MM.1S (cell line): Measurements from ENCODE around the gene MAGOHB.
"Not testable (repeated sequence)": the region's sequence is repeated elsewhere in the genome, so short reads cannot be mapped to it uniquely, and the experiment has no call there.

Source experiments
- DNase-seq: peaks from one replicate; pipeline ENCODE4 v3.0.0-alpha.2; 2015
- H2AFZ ChIP-seq: fragments of 300-600 bp; sonication (generic); 2 replicates; pipeline ENCODE4 v1.6.0; 2016; ENCODE audit warnings: antibody characterized with exemption, low read length
- H3F3A ChIP-seq: fragments of 300-600 bp; sonication (generic); 2 replicates; pipeline ENCODE4 v1.6.1; 2016; ENCODE audit warnings: mild to moderate bottlenecking, antibody characterized with exemption, low read length, moderate library complexity, mixed read lengths; ENCODE audit not compliant: insufficient read depth
- H3K27ac ChIP-seq: fragments of 300-600 bp; sonication (generic); 2 replicates; pipeline ENCODE4 v1.5.1; 2016; ENCODE audit warnings: mild to moderate bottlenecking, low read length
- H3K27me3 ChIP-seq: fragments of 300-600 bp; sonication (generic); replicated peaks from 2 replicates; pipeline ENCODE4 v1.6.0; 2016; ENCODE audit warnings: low read length; ENCODE audit not compliant: insufficient read depth
- H3K36me3 ChIP-seq: fragments of 300-600 bp; sonication (generic); replicated peaks from 2 replicates; pipeline ENCODE4 v1.6.1; 2016; ENCODE audit warnings: mild to moderate bottlenecking, low read length, mixed read lengths; ENCODE audit not compliant: insufficient read depth
- H3K4me1 ChIP-seq: fragments of 300-600 bp; sonication (generic); 2 replicates; pipeline ENCODE4 v1.6.1; 2016; ENCODE audit warnings: low read length, mixed read lengths
- H3K4me2 ChIP-seq: fragments of 300-600 bp; sonication (generic); 2 replicates; pipeline ENCODE4 v1.6.0; 2016; ENCODE audit warnings: low read depth, low read length
- H3K4me3 ChIP-seq: fragments of 300-600 bp; sonication (generic); 2 replicates; pipeline ENCODE4 v1.5.1; 2016; ENCODE audit warnings: low read length, mixed read lengths
- H3K79me2 ChIP-seq: fragments of 300-600 bp; sonication (generic); 2 replicates; pipeline ENCODE4 v1.6.1; 2016; ENCODE audit warnings: mixed run types, low read length, mixed read lengths
- H3K9ac ChIP-seq: fragments of 300-600 bp; sonication (generic); 2 replicates; pipeline ENCODE4 v1.6.1; 2016; ENCODE audit warnings: low read length, mixed read lengths
- H3K9me2 ChIP-seq: fragments of 300-600 bp; sonication (generic); replicated peaks from 2 replicates; pipeline ENCODE4 v1.6.1; 2016; ENCODE audit warnings: mild to moderate bottlenecking, low read length, mixed read lengths; ENCODE audit not compliant: insufficient read depth
- H3K9me3 ChIP-seq: fragments of 300-600 bp; sonication (generic); replicated peaks from 2 replicates; pipeline ENCODE4 v1.6.1; 2016; ENCODE audit warnings: mild to moderate bottlenecking, low read length, mixed read lengths; ENCODE audit not compliant: insufficient read depth
- H4K20me1 ChIP-seq: fragments of 300-600 bp; sonication (generic); 2 replicates; pipeline ENCODE4 v1.6.1; 2016; ENCODE audit warnings: mild to moderate bottlenecking, low read length, moderate library complexity, mixed read lengths; ENCODE audit not compliant: insufficient read depth
- CTCF ChIP-seq: fragments of 300-600 bp; sonication (generic); IDR thresholded peaks from 2 replicates; pipeline ENCODE4 v1.5.1; 2016; ENCODE audit warnings: antibody characterized with exemption, low read length, mixed read lengths
- EZH2 ChIP-seq: fragments of 300-600 bp; sonication (generic); optimal IDR thresholded peaks from 2 replicates; pipeline ENCODE3; 2017; ENCODE audit warnings: low read depth, mild to moderate bottlenecking, antibody characterized with exemption, low read length, mixed read lengths
- EZH2phosphoT487 ChIP-seq: fragments of 300-600 bp; sonication (generic); IDR thresholded peaks from 2 replicates; pipeline ENCODE4 v1.6.1; 2018; ENCODE audit warnings: antibody characterized with exemption, low read length

Gene MAGOHB

GRCh38 chr12:10590966-10591365 lies 22.4 kb downstream of the MAGOHB start:
- H4K20me1 ChIP-seq, result no peaks in the 10 kb centered on the region
- H3K9me2 ChIP-seq, result no peaks in the 10 kb centered on the region
- H3K79me2 ChIP-seq, result no peaks in the 10 kb centered on the region
- DNase-seq, result no peak
- H3K4me1 ChIP-seq, result no peaks in the 10 kb centered on the region
- H3K27me3 ChIP-seq, result no peaks in the 10 kb centered on the region
- no peak overlapping the region for H2AFZ ChIP-seq
- H3F3A ChIP-seq, result no peaks in the 10 kb centered on the region
- H3K9me3 ChIP-seq, result no peaks in the 10 kb centered on the region
- no peaks in the 10 kb centered on the region; the same call in 1 of the 2 replicates for H3K36me3 ChIP-seq
- H3K4me2 ChIP-seq, result no peak overlapping the region
- TF ChIP-seq EZH2, result no peak
- TF ChIP-seq EZH2phosphoT487, result no peak
- TF ChIP-seq CTCF, result no peak
- H3K27ac ChIP-seq, result no peak overlapping the region
- H3K9ac ChIP-seq, result no peak overlapping the region
- no peak overlapping the region for H3K4me3 ChIP-seq

- no peaks in the 10 kb centered on the region; the same call in 1 of the 2 replicates for H3K36me3 ChIP-seq
- no peak overlapping the region for H3K27ac ChIP-seq
- no peak overlapping the region for H3K4me3 ChIP-seq
- no peaks in the 10 kb centered on the region for H3K79me2 ChIP-seq
- H3K27me3 ChIP-seq, result no peaks in the 10 kb centered on the region
- H3K9me3 ChIP-seq, result no peaks in the 10 kb centered on the region
- no peak for DNase-seq
- no peaks in the 10 kb centered on the region for H3F3A ChIP-seq
- H3K4me2 ChIP-seq, result no peak overlapping the region
- H3K9ac ChIP-seq, result no peak overlapping the region
- no peak for TF ChIP-seq EZH2phosphoT487
- TF ChIP-seq CTCF, result no peak
- TF ChIP-seq EZH2, result no peak
- H4K20me1 ChIP-seq, result no peaks in the 10 kb centered on the region
- H3K9me2 ChIP-seq, result no peaks in the 10 kb centered on the region
- no peak overlapping the region for H2AFZ ChIP-seq
- H3K4me1 ChIP-seq, result no peaks in the 10 kb centered on the region
These were observed 29.0 kb downstream of the MAGOHB start for GRCh38 chr12:10584415-10584814.

- H3K4me1 ChIP-seq, result no peaks in the 10 kb centered on the region
- H2AFZ ChIP-seq, result no peak overlapping the region
- DNase-seq, result no peak
These were observed 30.7 kb downstream of the MAGOHB start for GRCh38 chr12:10582704-10583103.

GRCh38 chr12:10582133-10582532 lies 31.3 kb downstream of the MAGOHB start:
- not testable (repeated sequence) for H4K20me1 ChIP-seq, H3F3A ChIP-seq, H3K9me2 ChIP-seq, H3K4me2 ChIP-seq, H3K36me3 ChIP-seq, H3K4me1 ChIP-seq, H3K79me2 ChIP-seq, H3K9ac ChIP-seq, H2AFZ ChIP-seq, H3K27me3 ChIP-seq, H3K9me3 ChIP-seq, H3K27ac ChIP-seq, H3K4me3 ChIP-seq, DNase-seq

More at GRCh38 chr12:10582704-10583103, 30.7 kb downstream of the MAGOHB start:
- TF ChIP-seq CTCF (no peak), EZH2 (no peak), EZH2phosphoT487 (no peak)
- Histone ChIP-seq H3K4me2 (no peak overlapping the region), H3K9me2 (no peaks in the 10 kb centered on the region), H3K27ac (no peak overlapping the region), H4K20me1 (no peaks in the 10 kb centered on the region), H3K4me3 (no peak overlapping the region), H3K27me3 (no peaks in the 10 kb centered on the region), H3K9me3 (no peaks in the 10 kb centered on the region), H3K36me3 (no peaks in the 10 kb centered on the region; the same call in 1 of the 2 replicates), H3F3A (no peaks in the 10 kb centered on the region), H3K79me2 (no peaks in the 10 kb centered on the region), H3K9ac (no peak overlapping the region)
